SKM-1 (cell line): Measurements from ENCODE around the gene SLC16A4.

Experiments
- DNase-seq: peaks from one replicate; lab custom pipeline; 2025; ENCODE audit not compliant: unreplicated experiment; lab: John Stamatoyannopoulos, UW

Gene SLC16A4

DNA sequence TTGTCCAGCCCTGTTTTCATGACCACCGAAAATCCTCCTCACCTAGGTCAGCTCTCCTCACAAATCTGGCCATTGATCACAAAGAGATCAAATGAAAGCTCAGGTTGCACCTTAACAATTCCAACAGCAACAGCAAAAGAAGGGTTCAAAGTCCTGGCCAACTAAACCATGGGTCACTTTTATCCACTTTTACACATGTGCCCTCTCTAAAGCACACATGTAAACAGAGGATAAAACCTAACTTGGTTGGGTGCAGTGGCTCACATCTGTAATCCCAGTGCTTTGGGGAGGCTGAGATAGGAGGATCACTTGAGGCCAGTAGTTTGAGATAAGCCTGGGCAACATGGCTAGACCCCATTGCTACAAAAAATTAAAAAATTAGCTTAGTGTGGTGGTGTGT is 55.6 kb downstream of the SLC16A4 start:
- DNase-seq: no peak

DNA sequence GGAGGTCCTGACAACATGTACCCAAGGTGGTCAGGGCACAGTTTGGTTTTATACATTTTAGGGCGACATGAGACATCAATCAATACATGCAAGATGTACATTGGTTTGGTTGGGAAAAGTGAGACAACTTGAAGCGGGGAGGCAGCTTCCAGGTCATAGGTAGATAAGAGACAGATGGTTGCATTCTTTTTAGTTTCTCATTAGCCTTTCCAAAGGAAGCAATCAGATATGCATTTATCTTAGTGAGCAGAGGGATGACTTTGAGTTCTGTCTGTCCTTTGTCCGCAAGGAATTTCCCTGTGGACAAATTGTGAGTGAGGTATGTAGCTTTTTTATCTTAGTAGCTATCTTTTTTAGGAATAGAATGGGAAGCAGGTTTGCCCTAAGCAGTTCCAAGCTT is 62.1 kb downstream of the SLC16A4 start:
- no peak for DNase-seq

DNA sequence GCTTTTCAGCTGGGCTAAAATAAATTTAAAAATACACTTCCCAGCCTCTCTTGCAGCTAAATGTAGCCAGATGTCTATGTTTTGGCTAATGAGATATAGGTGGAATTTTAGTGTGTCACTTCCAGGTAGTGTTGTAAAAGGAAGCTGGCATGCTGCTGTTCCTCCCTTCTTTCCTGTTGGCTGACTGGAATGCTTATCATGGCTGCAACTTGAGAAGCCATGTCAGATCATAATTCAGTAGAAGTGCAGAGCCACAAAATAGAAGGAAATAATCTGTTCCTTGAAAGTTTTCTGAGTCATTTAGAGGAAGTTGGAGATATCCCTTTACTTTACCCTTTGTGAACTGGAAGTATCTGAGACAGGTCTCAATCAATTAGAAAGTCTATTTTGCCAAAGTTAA is 62.6 kb downstream of the SLC16A4 start:
- no peak for DNase-seq

DNA sequence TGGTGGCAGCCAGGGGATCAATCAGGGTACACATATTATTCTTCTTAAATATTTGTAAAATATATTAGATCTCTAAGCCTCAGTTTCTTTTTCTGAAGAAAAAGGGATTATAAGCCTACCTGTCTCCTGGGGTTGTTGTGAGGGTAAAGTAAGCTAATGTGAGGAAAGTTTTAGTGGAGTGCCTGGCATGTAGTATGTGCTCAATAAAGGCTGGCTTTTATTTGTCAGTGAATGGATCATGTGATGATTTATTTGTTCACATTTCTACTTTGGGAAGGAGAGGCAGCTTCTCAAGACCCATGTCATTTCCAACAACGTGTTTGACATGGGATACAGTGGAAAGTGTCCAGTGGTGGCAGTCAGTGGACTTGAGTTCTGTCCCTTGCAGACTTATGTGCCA is 64.0 kb downstream of the SLC16A4 start:
- DNase-seq: no peak

DNA sequence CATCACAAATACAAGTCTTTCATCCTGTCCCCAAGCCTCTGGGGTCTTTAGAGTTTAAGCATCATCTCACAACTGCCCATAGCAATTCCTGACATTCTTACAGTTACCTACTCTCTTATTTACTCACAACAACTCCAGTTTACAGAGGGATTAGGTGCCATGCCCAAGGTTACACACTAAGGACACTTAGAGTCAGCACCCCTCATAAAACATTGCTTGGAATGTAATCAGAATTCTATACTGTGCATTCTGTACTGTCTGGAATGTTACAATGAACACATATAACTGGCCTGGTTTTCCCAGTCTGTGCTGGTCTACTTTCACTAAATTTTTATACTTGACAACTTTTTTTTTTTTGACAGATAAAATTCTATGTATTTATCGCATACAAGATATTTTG is 66.2 kb downstream of the SLC16A4 start:
- DNase-seq: no peak

- no peak for DNase-seq
Observed at GRCh38 chr1:110321846-110322245, 69.0 kb downstream of the SLC16A4 start.

DNA sequence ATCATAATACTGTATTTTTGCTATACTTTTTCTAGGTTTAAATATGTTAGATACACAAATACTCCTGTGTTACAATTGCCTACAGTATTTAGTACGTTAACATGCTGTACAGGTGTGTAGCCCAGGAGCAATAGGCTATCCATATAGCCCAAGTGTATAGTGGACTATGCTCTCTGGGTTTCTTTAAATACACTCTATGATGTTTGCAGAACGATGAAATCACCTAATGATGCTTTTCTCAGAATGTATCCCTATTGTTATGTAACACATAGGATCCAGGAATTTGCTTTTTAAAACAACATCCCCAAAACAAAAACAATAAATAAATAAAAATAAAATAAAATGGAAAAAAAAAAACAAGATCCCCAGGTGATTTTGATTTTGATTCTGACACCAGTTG is 69.8 kb downstream of the SLC16A4 start:
- DNase-seq: no peak

- DNase-seq: no peak
Observed at GRCh38 chr1:110320168-110320518, 70.7 kb downstream of the SLC16A4 start.

- peak; percentile 58 for DNase-seq
Observed at GRCh38 chr1:110319332-110320167, 71.3 kb downstream of the SLC16A4 start.

GRCh38 chr1:110318046-110318445 is 72.8 kb downstream of the SLC16A4 start:
- DNase-seq: no peak

GRCh38 chr1:110316735-110317134 is 74.1 kb downstream of the SLC16A4 start:
- no peak for DNase-seq
